Neuron (in vitro differentiated cells): ENCODE measurements around the gene GAS1.

Experiments
- H2AFZ ChIP-seq: one replicate; pipeline ENCODE4 v1.6.1; 2013; ENCODE audit warnings: low read depth, mild to moderate bottlenecking, inconsistent platforms, low read length, moderate library complexity
- H3K27me3 ChIP-seq: one replicate; pipeline ENCODE4 v1.6.1; 2013; ENCODE audit warnings: low read length; ENCODE audit not compliant: insufficient read depth
- H3K36me3 ChIP-seq: one replicate; pipeline ENCODE4 v1.6.1; 2013; ENCODE audit warnings: low read length; ENCODE audit not compliant: insufficient read depth
- H3K4me1 ChIP-seq: one replicate; pipeline ENCODE4 v1.6.1; 2013; ENCODE audit warnings: low read length; ENCODE audit not compliant: insufficient read depth
- H3K4me3 ChIP-seq: 2 replicates; pipeline ENCODE4 v1.5.1; 2013; ENCODE audit warnings: mild to moderate bottlenecking, low read length, moderate library complexity
- H3K9me3 ChIP-seq: one replicate; pipeline ENCODE4 v1.6.1; 2013; ENCODE audit warnings: low read length

Gene GAS1, protein sequence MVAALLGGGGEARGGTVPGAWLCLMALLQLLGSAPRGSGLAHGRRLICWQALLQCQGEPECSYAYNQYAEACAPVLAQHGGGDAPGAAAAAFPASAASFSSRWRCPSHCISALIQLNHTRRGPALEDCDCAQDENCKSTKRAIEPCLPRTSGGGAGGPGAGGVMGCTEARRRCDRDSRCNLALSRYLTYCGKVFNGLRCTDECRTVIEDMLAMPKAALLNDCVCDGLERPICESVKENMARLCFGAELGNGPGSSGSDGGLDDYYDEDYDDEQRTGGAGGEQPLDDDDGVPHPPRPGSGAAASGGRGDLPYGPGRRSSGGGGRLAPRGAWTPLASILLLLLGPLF

DNA sequence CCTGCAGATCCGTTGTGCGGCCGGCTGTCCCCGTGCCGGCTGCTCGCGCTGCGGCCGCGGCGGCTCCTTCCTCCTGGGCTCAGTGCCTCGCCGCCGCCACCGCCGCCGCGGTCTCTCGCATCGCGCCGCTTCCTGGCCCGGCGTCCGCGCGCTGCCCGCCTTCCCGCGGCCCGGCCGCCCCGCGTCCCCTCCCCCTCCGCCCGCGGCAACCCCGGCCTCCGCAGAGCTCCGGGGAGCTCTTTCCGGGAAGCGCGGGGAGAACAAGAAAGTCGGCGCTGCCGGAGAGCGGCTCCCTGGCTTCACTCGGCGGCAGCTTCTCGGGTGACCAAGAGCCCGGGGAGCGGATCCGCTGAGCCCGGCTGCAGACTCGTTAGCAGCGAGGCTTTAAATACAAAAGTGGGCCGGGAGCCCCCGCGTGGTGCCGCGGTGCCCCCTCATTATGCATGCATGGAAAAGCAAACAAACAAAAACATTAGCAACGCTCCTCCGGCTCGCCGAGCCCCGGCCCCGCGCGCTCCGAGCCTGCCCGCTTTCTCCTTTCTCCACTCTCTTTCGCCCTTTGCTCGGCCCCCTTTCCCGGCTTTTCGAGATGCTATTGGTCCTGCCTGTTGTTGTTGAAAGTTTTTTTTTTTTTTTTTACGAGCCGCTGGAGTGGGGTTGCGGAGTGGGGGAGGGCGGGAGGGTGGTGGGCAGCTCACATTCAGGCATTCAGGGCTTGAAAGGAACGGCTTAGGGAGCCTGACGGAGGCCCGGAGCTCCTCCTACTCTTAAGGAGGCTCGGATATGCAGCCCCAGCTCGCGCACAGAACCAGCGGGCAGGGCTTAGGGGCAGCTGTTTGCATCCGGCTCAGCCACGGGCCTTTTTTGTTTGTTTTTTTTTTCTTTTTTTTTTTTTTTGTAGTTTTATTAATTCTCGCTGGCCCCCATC, at the start of gene GAS1:
Gene GAS1 (minus strand): TSS at position 361 of the 928 bp plus-strand sequence. CDS start 727 bp downstream, outside the sequence.
- Histone ChIP-seq H3K36me3 (no peaks in the 10 kb centered on the region), H2AFZ (peak within 1 kb of the TSS; percentile 84), H3K4me1 (peaks cover 28% of the 10 kb centered on the region), H3K9me3 (no peaks in the 10 kb centered on the region), H3K4me3 (peak within 1 kb of the TSS; percentile 56), H3K27me3 (peaks cover 4% of the 10 kb centered on the region)

DNA sequence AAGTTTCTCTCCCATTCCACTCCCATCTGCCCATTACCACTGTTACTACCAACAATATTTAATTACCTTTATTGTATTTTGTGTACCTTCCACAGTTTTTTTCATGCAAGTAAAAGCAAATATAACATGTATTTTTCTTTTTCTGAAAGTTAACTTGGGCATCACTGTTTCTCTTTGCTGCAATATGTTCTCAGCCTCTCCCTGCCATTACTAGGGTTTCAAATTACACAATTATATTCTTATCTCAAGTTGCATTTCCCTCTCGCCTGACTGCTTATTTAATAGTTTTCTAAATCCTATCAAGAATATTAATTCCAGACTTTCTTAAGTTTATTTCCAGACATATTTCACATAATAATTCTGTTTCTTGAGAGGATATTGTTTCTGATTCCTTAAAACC, 46.9 kb upstream of the GAS1 start:
- no peaks in the 10 kb centered on the region for H3K4me1 ChIP-seq
- no peaks in the 10 kb centered on the region for H3K27me3 ChIP-seq
- no peak overlapping the region for H2AFZ ChIP-seq
- no peaks in the 10 kb centered on the region for H3K36me3 ChIP-seq
- H3K9me3 ChIP-seq = no peaks in the 10 kb centered on the region
- H3K4me3 ChIP-seq = no peak overlapping the region

DNA sequence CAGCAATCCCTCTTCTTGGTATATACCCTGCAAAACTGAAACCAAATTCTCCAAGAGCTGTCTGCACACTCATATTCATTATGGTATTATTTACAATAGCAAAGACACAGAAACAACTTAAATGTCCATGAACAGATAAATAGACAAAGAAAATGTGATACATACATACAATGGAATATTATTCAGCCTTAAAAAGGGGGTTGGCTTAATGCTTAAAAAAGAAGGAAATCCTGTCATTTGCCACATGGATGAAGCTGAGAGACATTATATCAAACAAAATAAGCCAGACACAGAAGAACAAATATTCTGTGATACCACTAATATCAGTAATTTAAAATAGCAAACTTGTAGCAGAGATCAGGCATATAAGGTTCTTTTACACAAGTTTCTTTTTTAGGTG, 46.5 kb upstream of the GAS1 start:
- H3K9me3 ChIP-seq = no peaks in the 10 kb centered on the region
- H2AFZ ChIP-seq = no peak overlapping the region
- no peaks in the 10 kb centered on the region for H3K27me3 ChIP-seq
- H3K4me3 ChIP-seq = no peak overlapping the region
- H3K4me1 ChIP-seq = no peaks in the 10 kb centered on the region
- no peaks in the 10 kb centered on the region for H3K36me3 ChIP-seq

DNA sequence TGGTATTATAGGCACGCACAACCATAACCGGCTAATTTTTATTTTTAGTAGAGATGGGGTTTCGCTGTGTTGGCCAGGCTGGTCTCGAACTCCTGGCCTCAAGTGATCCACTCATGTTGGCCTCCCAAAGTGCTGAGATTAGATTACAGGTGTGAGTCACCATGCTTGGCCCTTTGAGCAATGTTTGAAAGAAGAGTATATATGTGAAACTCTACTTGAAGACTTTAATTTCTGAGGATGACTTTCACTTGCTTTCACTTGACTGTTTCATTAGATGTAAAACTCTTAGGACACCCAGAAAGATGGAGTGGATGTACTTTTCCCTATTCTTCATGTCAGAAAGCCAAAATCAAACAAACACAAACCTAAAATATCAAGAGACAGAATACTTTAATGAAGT, 43.8 kb upstream of the GAS1 start:
- H2AFZ ChIP-seq = no peak overlapping the region
- H3K4me3 ChIP-seq = no peak overlapping the region
- no peaks in the 10 kb centered on the region for H3K36me3 ChIP-seq
- H3K4me1 ChIP-seq = no peaks in the 10 kb centered on the region
- H3K9me3 ChIP-seq = no peaks in the 10 kb centered on the region
- H3K27me3 ChIP-seq = no peaks in the 10 kb centered on the region

DNA sequence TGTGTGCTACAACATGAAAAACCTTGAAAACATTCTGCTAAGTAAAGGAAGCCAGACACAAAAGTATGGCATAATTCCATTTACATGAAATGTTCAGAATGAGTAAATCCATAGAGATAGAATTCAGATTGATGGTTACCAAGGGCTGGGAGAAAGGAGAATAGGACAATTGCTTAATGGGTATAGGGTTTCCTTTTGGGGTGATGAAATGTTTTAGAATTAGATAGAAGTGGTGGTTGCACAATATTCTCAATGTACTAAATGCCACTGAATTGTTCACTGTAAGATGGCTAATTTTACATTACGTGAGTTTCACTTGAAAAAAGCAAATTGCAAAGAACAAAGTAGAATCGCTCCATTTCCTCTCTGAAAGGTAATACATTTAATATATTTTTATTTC, 43.0 kb upstream of the GAS1 start:
- Histone ChIP-seq H3K4me1 (no peaks in the 10 kb centered on the region), H3K9me3 (no peaks in the 10 kb centered on the region), H2AFZ (no peak overlapping the region), H3K27me3 (no peaks in the 10 kb centered on the region), H3K4me3 (no peak overlapping the region), H3K36me3 (no peaks in the 10 kb centered on the region)

DNA sequence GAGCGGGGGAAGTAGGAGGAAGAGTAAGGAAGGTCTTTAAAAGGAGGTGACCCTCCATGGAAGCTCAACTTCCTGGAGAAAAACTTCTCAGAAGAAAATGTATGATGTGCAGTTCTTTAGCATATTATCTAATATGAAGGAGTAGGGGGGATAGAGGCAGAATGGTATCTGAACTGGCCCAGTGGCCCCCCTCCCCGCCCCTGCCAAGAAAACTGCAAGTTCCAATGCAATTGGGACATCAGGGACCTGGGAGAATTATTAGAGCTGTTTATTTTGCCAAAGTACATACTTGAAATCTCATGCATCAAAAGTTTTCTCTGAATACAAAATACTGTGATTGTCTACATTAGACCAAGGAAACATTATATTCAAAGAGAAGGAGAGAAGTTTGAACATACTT, 40.6 kb upstream of the GAS1 start:
- Histone ChIP-seq H3K4me3 (no peak overlapping the region), H3K36me3 (no peaks in the 10 kb centered on the region), H2AFZ (no peak overlapping the region), H3K27me3 (peaks cover 2% of the 10 kb centered on the region), H3K9me3 (no peaks in the 10 kb centered on the region), H3K4me1 (no peaks in the 10 kb centered on the region)

DNA sequence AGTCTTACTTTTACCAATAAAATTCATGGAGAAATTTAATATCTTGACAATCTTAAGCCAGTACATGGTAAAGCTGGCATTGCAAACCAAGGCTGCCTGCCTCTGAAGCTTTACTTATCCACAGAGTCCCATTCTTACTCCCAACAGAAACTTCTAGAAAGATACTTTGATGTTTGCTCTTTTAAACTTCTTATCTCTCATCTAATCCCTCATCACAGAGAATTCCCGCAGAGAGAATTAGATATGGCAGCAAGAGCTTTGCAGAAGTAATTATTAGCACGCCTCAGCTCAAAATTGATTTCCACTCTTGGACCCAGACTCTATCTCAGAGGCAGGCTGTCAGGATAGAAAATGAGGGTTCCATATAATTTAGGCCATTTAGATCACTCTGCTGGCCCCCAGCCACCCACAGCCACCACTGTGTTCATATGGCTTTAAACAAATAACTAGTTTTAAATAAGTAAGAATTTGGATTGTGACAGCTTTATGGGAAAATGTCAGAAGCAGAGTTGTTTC, 37.9 kb upstream of the GAS1 start:
- Histone ChIP-seq H3K9me3 (no peaks in the 10 kb centered on the region), H2AFZ (no peak overlapping the region), H3K27me3 (peaks cover 9% of the 10 kb centered on the region), H3K4me1 (no peaks in the 10 kb centered on the region), H3K36me3 (no peaks in the 10 kb centered on the region), H3K4me3 (no peak overlapping the region)

DNA sequence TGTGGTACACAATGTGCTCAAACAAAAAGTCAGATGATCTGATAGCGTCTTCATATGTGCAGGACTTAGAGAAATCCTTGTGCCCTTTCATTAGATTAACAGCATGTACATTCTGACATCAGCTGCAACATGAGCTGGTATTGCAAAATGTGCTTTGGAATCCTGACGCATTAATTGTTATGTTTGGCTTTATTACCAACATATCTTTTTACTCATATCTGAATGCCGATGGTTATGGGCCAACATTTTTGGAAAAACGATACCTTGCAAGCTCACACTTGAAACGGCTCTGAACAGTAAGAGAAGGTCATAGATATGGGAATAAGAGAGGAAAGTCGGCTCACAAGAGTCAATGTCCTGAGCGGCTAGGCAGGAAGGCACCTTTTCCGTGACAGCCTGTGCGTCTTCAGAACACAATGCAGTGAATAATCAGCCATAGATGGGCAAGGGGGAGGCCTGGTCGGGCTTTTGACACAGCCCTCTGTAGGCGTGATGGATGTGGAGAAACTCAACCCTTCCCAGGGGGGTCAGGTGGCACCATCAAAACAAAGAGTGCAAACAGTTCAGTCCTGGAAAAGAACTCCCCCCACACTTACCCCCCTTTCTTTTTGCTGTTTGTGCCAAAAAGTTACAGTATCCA, 36.4 kb upstream of the GAS1 start:
- H3K4me3 ChIP-seq = no peak overlapping the region

DNA sequence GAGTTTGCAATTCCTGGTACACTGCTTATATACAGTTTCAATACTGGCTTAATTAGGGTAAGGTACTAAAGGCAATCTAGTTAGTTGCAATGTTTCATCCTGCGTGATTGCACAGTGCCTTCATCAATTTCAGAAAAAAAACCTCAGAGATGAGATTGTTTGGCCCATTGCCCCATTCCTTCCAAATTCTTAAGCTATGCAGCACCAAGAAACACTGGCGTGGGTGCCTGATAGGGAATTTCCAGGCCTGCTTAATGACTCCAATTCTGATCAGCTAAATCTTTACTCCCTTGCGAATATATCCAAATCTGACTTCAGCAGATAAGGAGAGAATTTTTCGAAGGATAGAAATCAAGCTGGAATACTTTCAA, 35.9 kb upstream of the GAS1 start:
- Histone ChIP-seq H3K27me3 (peaks cover 9% of the 10 kb centered on the region), H3K36me3 (no peaks in the 10 kb centered on the region), H2AFZ (no peak overlapping the region), H3K4me3 (no peak overlapping the region), H3K9me3 (no peaks in the 10 kb centered on the region), H3K4me1 (no peaks in the 10 kb centered on the region)

More for the DNA sequence above, 36.4 kb upstream of the GAS1 start:
- Histone ChIP-seq H2AFZ (no peak overlapping the region), H3K4me1 (no peaks in the 10 kb centered on the region), H3K9me3 (no peaks in the 10 kb centered on the region), H3K27me3 (peaks cover 9% of the 10 kb centered on the region), H3K36me3 (no peaks in the 10 kb centered on the region)

DNA sequence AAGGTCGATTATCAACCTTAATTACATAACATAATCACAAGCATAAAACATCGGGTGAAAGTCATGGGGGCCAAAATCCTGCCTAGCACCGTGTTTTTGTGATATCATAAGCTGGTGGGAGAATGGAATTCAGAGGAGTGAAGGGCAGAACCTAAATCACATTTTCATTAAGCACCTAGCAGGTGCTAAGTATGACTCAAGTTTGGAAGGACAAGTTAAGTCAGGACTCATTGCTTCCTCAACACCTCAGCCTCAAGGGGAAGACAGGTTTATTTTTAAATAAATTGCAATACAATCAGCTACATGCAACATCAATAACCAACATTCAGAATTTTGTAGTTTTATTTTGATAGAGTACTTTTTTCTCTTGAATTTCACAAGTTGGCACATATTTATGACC, 33.5 kb upstream of the GAS1 start:
- Histone ChIP-seq H3K4me1 (no peaks in the 10 kb centered on the region), H3K9me3 (no peaks in the 10 kb centered on the region), H3K4me3 (no peak overlapping the region), H3K27me3 (peaks cover 9% of the 10 kb centered on the region), H3K36me3 (no peaks in the 10 kb centered on the region), H2AFZ (no peak overlapping the region)

DNA sequence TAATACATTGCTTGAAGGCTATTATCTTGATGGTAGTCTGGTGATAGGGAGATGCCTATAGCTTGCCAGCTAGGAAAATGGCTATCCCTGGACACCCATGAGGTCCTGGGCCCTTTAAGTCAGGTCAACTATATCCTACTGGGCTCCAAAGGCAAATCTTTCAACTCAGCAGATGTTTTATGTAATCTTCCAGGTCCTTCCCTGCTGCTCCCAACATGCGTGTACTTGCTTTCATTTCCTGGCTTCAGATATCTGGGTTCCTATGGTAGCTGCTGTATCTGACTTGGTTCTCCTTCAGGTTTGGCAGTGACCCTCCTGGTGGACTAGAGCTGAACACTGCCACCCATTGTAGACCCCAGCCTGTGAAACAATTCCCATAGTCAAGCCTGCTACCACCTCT, 32.4 kb upstream of the GAS1 start:
- H3K4me3 ChIP-seq = no peak overlapping the region
- peaks cover 9% of the 10 kb centered on the region for H3K27me3 ChIP-seq
- H3K4me1 ChIP-seq = no peaks in the 10 kb centered on the region
- no peaks in the 10 kb centered on the region for H3K9me3 ChIP-seq
- H2AFZ ChIP-seq = no peak overlapping the region
- H3K36me3 ChIP-seq = no peaks in the 10 kb centered on the region

DNA sequence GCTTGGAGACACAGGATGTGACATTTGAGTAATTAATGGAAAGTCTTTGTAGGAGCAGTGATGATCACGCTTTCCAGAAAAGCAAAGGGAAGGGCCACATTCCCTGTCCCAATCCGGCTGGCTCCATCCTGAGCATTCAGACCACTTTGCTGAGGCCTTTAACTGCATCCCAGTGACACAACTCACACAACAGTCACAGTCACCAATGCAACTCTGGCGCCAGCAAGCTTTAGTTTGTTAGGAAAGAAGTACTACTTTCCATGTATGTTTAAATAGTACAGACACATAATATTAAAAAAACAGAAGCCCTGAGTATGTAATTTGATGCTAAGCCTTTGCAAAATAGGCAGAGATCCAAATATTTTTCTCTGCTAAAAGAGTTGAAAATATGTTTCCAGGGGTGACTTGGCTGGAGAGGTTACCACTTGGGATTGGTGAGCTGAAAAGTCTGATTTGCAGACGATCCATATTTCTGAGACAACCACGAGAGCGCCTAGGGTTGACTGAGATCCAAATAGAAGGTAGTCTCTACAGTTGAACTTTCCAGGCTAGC, 31.7 kb upstream of the GAS1 start:
- Histone ChIP-seq H3K4me3 (no peak overlapping the region), H3K27me3 (peaks cover 9% of the 10 kb centered on the region), H3K4me1 (no peaks in the 10 kb centered on the region)

DNA sequence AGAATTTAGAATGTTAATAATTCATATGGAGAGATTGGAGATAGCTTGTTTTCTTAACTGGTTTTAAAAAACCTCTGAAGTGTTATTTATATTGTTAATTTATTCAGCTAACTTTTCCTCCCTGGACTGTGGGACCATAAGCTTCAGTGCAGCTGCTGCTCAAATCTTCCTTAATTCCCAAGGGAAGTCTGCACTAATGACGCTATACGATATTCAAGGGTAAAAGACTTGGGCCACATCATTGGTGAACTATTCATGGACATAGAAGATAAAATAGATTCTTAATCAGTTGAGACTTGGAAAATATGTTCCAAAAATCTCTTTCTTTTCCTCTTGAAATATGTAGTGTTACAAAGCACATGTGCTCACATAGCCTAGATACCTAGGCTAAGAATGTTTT, 31.1 kb upstream of the GAS1 start:
- peaks cover 6% of the 10 kb centered on the region for H3K27me3 ChIP-seq
- no peaks in the 10 kb centered on the region for H3K4me1 ChIP-seq
- H3K4me3 ChIP-seq = no peak overlapping the region
- no peaks in the 10 kb centered on the region for H3K9me3 ChIP-seq
- H2AFZ ChIP-seq = no peak overlapping the region
- H3K36me3 ChIP-seq = no peaks in the 10 kb centered on the region

More for the DNA sequence above, 31.7 kb upstream of the GAS1 start:
- Histone ChIP-seq H3K9me3 (no peaks in the 10 kb centered on the region), H2AFZ (no peak overlapping the region), H3K36me3 (no peaks in the 10 kb centered on the region)
